Kasumi-1 (cell line): ENCODE measurements around the gene PARP12.
"Not testable (repeated sequence)": the region's sequence is repeated elsewhere in the genome, so short reads cannot be mapped to it uniquely, and the experiment has no call there.

Experiments used
- DNase-seq, 2 experiments: peaks; one replicate each; lab custom pipeline; 2025; lab: John Stamatoyannopoulos, UW

Gene PARP12

GRCh38 chr7:140062528-140063299, at the start of gene PARP12:
PARP12 (minus strand) TSS chr7:140062951; CDS start chr7:140062847, 104 bp downstream.
- peak; percentile 59 to 62 for DNase-seq

- DNase-seq = not testable (repeated sequence)
Observed at GRCh38 chr7:140108777-140109176, 46.0 kb upstream of the PARP12 start.

DNA sequence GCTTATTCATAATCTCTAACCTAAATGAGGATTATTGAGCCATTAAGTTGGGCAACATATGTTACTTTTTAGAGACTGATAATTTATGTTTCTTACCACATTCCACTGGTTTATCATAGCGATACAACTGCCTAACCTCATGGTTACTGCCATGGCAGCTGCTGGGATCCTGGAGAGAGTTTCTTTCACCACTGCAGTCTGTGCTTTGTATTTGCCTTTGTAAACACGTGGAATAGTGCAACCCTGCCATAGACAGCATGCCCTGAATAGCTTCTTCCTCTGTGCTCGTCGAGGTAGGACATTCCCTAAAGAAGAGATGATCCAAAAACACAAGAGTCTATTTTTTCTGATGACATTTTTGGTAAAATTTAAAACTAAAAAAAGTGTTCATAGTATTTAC, 33.7 kb upstream of the PARP12 start:
- no peak for DNase-seq

GRCh38 chr7:140093375-140093774, 30.6 kb upstream of the PARP12 start:
- no peak for DNase-seq

GRCh38 chr7:140085447-140085846, 22.7 kb upstream of the PARP12 start:
- DNase-seq = no peak

GRCh38 chr7:140084972-140085371, 22.2 kb upstream of the PARP12 start:
- DNase-seq = no peak

- no peak for DNase-seq
Observed at GRCh38 chr7:140084142-140084655, 21.4 kb upstream of the PARP12 start.

DNA sequence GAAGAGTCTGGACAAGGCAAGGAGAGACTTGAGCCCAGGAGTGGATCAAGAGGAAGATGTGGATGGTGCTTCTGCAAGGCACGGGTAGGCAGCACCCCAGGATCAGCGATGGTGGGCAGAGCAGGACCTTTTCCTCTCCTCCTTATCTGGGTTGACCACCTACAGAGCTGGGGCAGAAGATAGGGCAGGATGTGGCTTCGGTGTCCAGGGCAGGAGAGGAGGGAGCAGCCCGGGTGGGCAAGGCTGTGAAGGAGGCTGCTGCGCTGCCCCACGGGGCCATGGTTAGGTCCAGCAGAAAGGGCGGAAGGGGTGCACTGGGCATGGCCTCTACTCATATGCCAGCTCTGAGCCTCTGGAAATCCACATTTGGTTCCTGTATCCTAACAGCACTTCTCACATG, 20.0 kb upstream of the PARP12 start:
- no peak for DNase-seq

- DNase-seq = no peak
Observed at GRCh38 chr7:140081774-140082425, 19.1 kb upstream of the PARP12 start.

GRCh38 chr7:140080919-140081318, 18.2 kb upstream of the PARP12 start:
- DNase-seq = no peak

DNA sequence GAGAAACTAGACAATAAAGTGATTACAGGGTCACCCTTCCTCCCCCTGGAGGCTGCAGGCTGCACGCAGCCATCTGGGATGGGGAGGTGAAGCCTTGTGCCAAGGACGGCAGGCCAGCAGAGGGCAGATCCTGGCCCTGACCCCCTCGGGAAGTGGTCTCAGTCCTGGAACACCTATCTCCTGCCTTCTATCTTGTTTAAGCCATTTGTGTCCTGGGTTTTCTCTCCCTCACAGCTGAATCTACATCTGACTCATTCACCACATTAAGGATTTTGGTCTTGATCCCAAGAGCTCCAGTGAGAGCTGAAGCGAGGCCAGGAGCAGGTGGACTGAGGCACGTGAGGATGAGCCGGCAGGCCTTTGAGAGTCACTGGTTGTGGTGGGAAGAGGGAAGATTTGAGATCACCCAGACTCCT, 16.4 kb upstream of the PARP12 start:
- DNase-seq = peak in 1 of 2 experiments; percentile 5

GRCh38 chr7:140078392-140078791, 15.6 kb upstream of the PARP12 start:
- DNase-seq = no peak

DNA sequence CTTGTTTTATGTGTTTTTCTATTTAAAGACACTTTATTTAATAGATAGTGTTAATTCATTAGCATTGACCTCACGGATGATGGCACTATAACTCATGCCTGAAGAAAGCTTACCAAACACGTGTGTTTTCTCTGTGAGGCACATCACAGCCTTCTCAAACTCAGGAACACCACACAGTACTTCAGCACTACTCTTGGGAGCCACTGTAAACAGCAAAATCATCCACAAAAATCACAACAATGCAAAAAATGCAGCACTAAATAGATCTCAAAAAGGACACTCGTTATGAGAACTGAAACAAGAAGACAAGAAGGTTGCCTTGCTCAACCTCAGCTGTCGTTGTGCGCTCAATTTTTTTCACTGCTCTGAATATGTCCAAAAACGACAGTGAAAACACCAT, 12.0 kb upstream of the PARP12 start:
- no peak for DNase-seq

GRCh38 chr7:140070546-140070945, 7.8 kb upstream of the PARP12 start:
- DNase-seq = no peak

- DNase-seq = no peak
Observed at GRCh38 chr7:140069298-140069949, 6.7 kb upstream of the PARP12 start.

DNA sequence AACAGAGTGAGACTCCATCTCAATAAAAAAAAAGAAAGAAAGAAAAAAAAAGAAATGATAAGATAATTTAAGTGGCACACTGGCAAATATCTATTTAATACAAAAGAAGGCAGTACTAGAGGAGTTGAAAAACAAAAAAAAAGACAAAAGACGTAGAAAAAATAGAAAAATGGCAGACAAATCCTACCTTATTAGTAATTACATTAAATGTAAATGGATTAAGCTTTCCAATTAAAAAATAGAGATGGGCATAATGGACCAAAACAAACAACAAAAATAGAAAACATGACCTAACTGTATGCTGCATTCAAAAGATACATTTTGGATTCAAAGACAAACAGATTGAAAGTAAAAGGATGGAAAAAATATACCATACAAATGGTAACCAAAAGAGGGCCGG, 5.3 kb upstream of the PARP12 start:
- DNase-seq = no peak

GRCh38 chr7:140067052-140067451, 4.3 kb upstream of the PARP12 start:
- DNase-seq = no peak

DNA sequence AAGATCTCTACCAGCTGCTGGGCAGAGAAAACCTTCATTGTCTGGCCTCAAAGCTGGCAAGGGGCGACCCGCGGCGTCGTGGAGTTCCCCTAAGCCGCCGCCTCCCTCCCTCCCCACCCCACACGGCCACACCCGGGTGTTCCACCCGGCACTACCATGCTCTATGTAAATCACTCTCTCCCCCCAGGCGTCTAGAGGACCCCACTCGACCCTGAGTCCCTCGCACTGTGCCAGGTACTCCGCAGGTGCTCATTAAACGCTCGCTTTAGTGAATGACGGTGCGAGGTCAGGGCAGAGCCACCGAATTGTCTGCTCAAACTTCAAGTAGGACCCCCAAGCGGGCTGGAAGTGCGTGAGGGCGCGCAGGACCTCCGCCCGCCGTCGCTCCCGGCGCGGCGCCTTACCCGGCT, 628 bp downstream of the PARP12 start:
- DNase-seq = peak; percentile 9 to 10

- DNase-seq = no peak
Observed at GRCh38 chr7:140061607-140061930, 1.2 kb downstream of the PARP12 start.

GRCh38 chr7:140060788-140061606, 1.8 kb downstream of the PARP12 start:
- DNase-seq = no peak

DNA sequence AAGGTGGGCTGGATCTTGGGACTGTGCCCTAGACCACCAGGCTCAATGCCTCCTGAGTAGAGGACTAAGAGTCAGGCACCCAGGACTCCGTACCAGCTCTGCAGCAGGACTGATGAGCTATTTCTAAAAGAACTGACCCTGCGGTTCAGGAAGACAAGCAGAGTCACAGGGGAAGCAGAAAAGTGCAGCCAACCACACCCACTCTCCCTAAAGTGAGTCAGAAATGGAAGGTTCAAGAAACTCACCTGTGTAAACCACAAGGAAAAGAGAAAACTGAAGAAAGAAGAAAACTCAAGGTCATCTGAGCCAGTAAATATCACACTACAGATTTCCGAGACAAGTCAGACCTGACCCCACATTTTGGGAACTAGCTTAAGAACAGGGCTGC, 2.5 kb downstream of the PARP12 start:
- no peak for DNase-seq
